OCI-LY7 (cell line): ENCODE results near the gene CCDC57. TPM values are rescaled to one million over a fixed set of nuclear protein-coding genes. Genes with fewer than 3 reads are reported as not detected.
A peak's percentile ranks its signal among the peaks of the same experiment; 100 is the strongest.

Experiments used
- BruUV-seq: library from RNA; stranded (reverse); fragments of 400-500 nt; replicated peaks from 2 replicates; lab custom pipeline; 2021; lab: Mats Ljungman, UMichigan
- CTCF ChIA-PET: fragments of 300-600 bp; sonication (Branson Sonifier 250); formaldehyde crosslinking; loops from one replicate; lab custom pipeline; 2022; ENCODE audit warnings: antibody characterized with exemption; ENCODE audit not compliant: unreplicated experiment; lab: Charles Lee
- POLR2A ChIA-PET: fragments of 300-600 bp; sonication (Branson Sonifier 250); formaldehyde crosslinking; loops from one replicate; lab custom pipeline; 2022; ENCODE audit warnings: antibody characterized with exemption; lab: Charles Lee
- DNase-seq: peaks from one replicate; pipeline ENCODE4 v3.0.0-alpha.2; 2015; ENCODE audit warnings: low spot score
- H2AFZ ChIP-seq: fragments of 200-600 bp; sonication (generic), shearing (Covaris generic); 2 replicates; pipeline ENCODE4 v1.6.1; 2014; ENCODE audit warnings: mild to moderate bottlenecking, antibody characterized with exemption, low read length, moderate library complexity
- H3K27ac ChIP-seq: fragments of 200-600 bp; sonication (generic); 2 replicates; pipeline ENCODE4 v1.5.1; 2014; ENCODE audit warnings: mixed run types, low read depth, mild to moderate bottlenecking, moderate library complexity, low read length, inconsistent platforms; ENCODE audit not compliant: poor library complexity, severe bottlenecking
- H3K36me3 ChIP-seq: fragments of 200-600 bp; sonication (generic); 2 replicates; pipeline ENCODE4 v1.6.1; 2014; ENCODE audit warnings: mild to moderate bottlenecking, antibody characterized with exemption, low read length, moderate library complexity, mixed read lengths; ENCODE audit not compliant: insufficient read depth
- H3K4me1 ChIP-seq: fragments of 200-600 bp; sonication (generic); 2 replicates; pipeline ENCODE4 v1.5.1; 2014; ENCODE audit warnings: mild to moderate bottlenecking, low read length; ENCODE audit not compliant: insufficient read depth, poor library complexity, severe bottlenecking
- H3K4me2 ChIP-seq: fragments of 200-600 bp; sonication (generic); 2 replicates; pipeline ENCODE4 v1.6.1; 2014; ENCODE audit warnings: mild to moderate bottlenecking, low read length
- H3K4me3 ChIP-seq: fragments of 200-600 bp; sonication (generic); 2 replicates; pipeline ENCODE4 v1.5.1; 2014; ENCODE audit warnings: mild to moderate bottlenecking, low read depth, low read length; ENCODE audit not compliant: poor library complexity, severe bottlenecking
- H3K79me2 ChIP-seq: fragments of 200-600 bp; sonication (generic); 2 replicates; pipeline ENCODE4 v1.6.1; 2016; ENCODE audit warnings: low read depth, mild to moderate bottlenecking, low read length, moderate library complexity, mixed read lengths; ENCODE audit not compliant: insufficient read depth
- H3K9me2 ChIP-seq: fragments of 200-600 bp; sonication (generic); 2 replicates; pipeline ENCODE4 v1.6.1; 2016; ENCODE audit warnings: mild to moderate bottlenecking, low read length, mixed read lengths; ENCODE audit not compliant: insufficient read depth
- H3K9me3 ChIP-seq: fragments of 200-600 bp; sonication (generic); 2 replicates; pipeline ENCODE4 v1.6.1; 2014; ENCODE audit warnings: mild to moderate bottlenecking, mixed run types, low read length, mixed read lengths
- H4K20me1 ChIP-seq: fragments of 200-600 bp; sonication (generic); 2 replicates; pipeline ENCODE4 v1.6.1; 2014; ENCODE audit warnings: mild to moderate bottlenecking, antibody characterized with exemption, low read length, moderate library complexity, mixed read lengths; ENCODE audit not compliant: insufficient read depth
- EZH2phosphoT487 ChIP-seq: fragments of 200-600 bp; sonication (generic); IDR thresholded peaks from 2 replicates; pipeline ENCODE4 v1.6.1; 2018; ENCODE audit warnings: low read depth, borderline replicate concordance, mild to moderate bottlenecking, mixed run types, antibody characterized with exemption, low read length, moderate library complexity, mixed read lengths
- intact Hi-C: fragments of 100-400 bp; cut with micrococcal nuclease; formaldehyde crosslinking; loops from one replicate; pipeline ENCODE4 v1.10.0; 2022; ENCODE audit not compliant: unreplicated experiment
- total RNA-seq, 2 experiments: library from RNA; depleted of rRNA in 1 of 2; stranded (reverse); fragments of >200 nt in 1 of 2; shearing (Covaris generic) in 1 of 2; gene quantifications; 2 replicates each; pipeline ENCODE4 v1.2.3, GENCODE V29; 2014 to 2022
- TF ChIP-seq, protein P1 (sequence below): fragments of 200-600 bp; sonication (generic); conservative IDR thresholded peaks from 2 replicates; pipeline ENCODE4 v1.5.1; 2014; ENCODE audit warnings: mild to moderate bottlenecking, antibody characterized with exemption, low read length, moderate library complexity, mixed read lengths

The CCDC57 gene
- total RNA-seq, 2 experiments from 2014 or later, result 34.5 to 58.7 TPM

DNA sequence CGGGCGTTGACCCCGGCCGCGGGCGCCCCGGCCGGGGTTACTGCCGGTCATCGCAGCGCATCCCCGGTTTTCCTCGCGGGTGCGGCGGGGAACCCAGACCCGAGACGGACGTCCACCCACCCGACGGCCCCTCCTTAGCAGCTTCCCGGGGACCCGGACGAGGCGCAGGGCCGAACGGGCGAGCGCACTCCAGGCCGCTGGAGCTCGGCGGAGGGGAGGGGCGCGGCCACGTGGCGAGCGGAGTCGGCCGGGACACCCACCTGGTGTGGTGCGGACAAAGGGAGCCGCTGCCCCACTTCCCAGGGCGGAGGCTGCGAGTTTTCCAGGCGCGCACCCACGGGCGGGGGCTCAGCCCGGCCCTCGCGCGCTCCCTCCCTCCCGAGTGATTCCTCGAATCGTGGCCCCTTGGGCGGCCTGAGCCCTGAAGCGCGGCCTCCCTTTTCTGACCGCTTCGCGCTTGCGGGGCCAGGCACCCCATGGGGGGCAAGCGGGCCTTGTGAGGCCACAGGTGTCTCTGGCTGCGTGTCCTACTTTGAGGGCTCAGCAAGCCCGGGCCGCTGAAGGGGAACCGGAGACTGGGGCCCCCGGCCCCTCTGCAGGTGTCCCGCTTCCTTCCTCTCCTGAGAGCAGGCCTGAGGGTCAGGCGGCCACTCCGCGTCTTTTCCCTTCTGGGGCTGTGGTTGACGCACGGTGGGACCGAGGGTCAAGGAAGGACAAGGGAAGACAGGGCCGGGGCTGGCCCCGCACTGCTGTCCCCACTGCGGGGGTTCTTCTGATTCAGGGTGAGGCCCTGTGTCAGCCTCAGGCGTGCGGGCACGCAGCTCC is 113.5 kb downstream of the CCDC57 start:
- H4K20me1 ChIP-seq, result peaks cover 21% of the 10 kb centered on the region; the same call in 1 of the 2 replicates
- POLR2A ChIA-PET, result interaction anchor here (0.5 to 1.4 kb wide), 3 partner anchors 62 to 173 kb away, joined by 3 to 4 read pairs (median 4); partner anchors contain the start of genes CENPX, DCXR and LRRC45
- no peaks in the 10 kb centered on the region for H3K9me3 ChIP-seq
- H3K4me2 ChIP-seq, result peak overlapping the region; percentile 84
- peak overlapping the region; percentile 89 for H3K27ac ChIP-seq
- DNase-seq, result peak; percentile 88
- H3K36me3 ChIP-seq, result peaks cover 30% of the 10 kb centered on the region
- TF ChIP-seq, protein P1, sequence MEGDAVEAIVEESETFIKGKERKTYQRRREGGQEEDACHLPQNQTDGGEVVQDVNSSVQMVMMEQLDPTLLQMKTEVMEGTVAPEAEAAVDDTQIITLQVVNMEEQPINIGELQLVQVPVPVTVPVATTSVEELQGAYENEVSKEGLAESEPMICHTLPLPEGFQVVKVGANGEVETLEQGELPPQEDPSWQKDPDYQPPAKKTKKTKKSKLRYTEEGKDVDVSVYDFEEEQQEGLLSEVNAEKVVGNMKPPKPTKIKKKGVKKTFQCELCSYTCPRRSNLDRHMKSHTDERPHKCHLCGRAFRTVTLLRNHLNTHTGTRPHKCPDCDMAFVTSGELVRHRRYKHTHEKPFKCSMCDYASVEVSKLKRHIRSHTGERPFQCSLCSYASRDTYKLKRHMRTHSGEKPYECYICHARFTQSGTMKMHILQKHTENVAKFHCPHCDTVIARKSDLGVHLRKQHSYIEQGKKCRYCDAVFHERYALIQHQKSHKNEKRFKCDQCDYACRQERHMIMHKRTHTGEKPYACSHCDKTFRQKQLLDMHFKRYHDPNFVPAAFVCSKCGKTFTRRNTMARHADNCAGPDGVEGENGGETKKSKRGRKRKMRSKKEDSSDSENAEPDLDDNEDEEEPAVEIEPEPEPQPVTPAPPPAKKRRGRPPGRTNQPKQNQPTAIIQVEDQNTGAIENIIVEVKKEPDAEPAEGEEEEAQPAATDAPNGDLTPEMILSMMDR, result no peak
- no peak for TF ChIP-seq EZH2phosphoT487
- peak overlapping the region; percentile 87 for H3K4me3 ChIP-seq
- H3K4me1 ChIP-seq, result peaks cover 51% of the 10 kb centered on the region
- no TSS peak for BruUV-seq
- intact Hi-C loops, result loop anchor here (1.0 to 5.0 kb wide), 6 partner anchors 24 to 587 kb away; partner anchors contain the start of genes ACTG1, ARL16, DCXR and HGS
- peaks cover 34% of the 10 kb centered on the region for H3K79me2 ChIP-seq
- CTCF ChIA-PET, result interaction anchor here (1.4 kb wide), 1 partner anchor 61 kb away, joined by 3 read pairs; the partner anchor contains the start of gene DCXR
- no peaks in the 10 kb centered on the region for H3K9me2 ChIP-seq
- H2AFZ ChIP-seq, result no peak overlapping the region

DNA sequence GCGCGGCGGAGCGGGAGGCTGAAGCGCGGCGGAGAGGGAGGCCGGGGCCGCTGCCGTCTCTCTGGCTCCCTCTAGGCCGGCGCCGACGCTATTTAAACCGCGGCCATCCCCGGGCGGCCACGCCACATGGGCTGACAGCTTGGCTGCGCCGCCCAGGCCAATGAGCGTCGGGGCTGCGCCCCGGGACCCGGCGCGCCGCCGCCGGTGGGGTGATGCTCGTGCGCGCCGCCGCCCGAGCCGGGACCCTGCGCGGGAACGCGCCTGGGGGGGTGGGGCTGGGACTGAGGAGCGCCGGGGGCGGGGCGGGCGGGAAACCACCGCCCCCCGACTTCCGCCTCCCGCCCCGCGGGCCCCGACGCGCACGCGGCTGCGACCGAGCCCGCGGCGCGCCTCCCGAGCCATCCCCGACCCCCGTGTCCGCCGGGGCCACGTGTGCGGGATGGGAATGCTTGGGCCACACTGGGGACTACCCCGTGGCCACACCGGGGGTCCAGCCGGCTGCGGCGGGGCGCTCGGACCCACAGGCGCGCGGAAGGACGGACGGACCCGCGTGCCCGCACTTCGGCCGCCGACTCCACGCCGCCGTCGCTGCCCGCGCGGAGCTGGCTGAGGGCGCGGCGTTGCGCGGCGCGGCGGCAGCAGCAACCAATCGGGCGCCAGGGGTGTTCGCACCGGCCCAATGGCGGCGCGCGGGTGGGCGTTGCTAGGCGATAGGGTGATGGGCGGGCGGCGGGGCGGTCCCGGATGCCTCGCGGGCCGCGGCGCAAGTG is 114.3 kb downstream of the CCDC57 start, which contains the start of gene FASN:
Gene FASN (minus strand): TSS at position 68 of the 770 bp plus-strand sequence. CDS start 1,791 bp downstream, outside the sequence.
- intact Hi-C loops, result loop anchor here (1.0 to 5.0 kb wide), 6 partner anchors 23 to 586 kb away; partner anchors contain the start of genes ACTG1, ARL16, DCXR and HGS

More for the DNA sequence above, 114.3 kb downstream of the CCDC57 start, which contains the start of gene FASN:
- TF ChIP-seq, protein P1, result peak; percentile 70
- no peak for TF ChIP-seq EZH2phosphoT487
- ChIA-PET POLR2A (interaction anchor here (1.4 kb wide), 2 partner anchors 61 to 172 kb away, joined by 3 to 4 read pairs; partner anchors contain the start of gene DCXR), CTCF (interaction anchor here (1.4 kb wide), 1 partner anchor 61 kb away, joined by 3 read pairs; the partner anchor contains the start of gene DCXR)
- Histone ChIP-seq H3K4me2 (peak within 1 kb of the TSS; percentile 84), H3K4me3 (peak within 1 kb of the TSS; percentile 87), H3K36me3 (peaks cover 37% of the 10 kb centered on the region), H3K9me2 (no peaks in the 10 kb centered on the region), H3K9me3 (no peaks in the 10 kb centered on the region), H3K27ac (peak within 1 kb of the TSS; percentile 89), H3K4me1 (peaks cover 46% of the 10 kb centered on the region), H2AFZ (peak within 1 kb of the TSS; percentile 13; the same call in 1 of the 2 replicates), H3K79me2 (peaks cover 34% of the 10 kb centered on the region), H4K20me1 (peaks cover 21% of the 10 kb centered on the region; the same call in 1 of the 2 replicates)
- no TSS peak for BruUV-seq
- DNase-seq, result peak; percentile 100
